HG03469 (cell line): ENCODE data around the gene SCN3A.

Experiments used
- ATAC-seq: cut with Tn5 transposase; IDR thresholded peaks from one replicate; pipeline ENCODE4 v1.9.1; 2021; ENCODE audit warnings: mild to moderate bottlenecking, moderate library complexity, moderate number of reproducible peaks; ENCODE audit not compliant: unreplicated experiment

Gene SCN3A

DNA sequence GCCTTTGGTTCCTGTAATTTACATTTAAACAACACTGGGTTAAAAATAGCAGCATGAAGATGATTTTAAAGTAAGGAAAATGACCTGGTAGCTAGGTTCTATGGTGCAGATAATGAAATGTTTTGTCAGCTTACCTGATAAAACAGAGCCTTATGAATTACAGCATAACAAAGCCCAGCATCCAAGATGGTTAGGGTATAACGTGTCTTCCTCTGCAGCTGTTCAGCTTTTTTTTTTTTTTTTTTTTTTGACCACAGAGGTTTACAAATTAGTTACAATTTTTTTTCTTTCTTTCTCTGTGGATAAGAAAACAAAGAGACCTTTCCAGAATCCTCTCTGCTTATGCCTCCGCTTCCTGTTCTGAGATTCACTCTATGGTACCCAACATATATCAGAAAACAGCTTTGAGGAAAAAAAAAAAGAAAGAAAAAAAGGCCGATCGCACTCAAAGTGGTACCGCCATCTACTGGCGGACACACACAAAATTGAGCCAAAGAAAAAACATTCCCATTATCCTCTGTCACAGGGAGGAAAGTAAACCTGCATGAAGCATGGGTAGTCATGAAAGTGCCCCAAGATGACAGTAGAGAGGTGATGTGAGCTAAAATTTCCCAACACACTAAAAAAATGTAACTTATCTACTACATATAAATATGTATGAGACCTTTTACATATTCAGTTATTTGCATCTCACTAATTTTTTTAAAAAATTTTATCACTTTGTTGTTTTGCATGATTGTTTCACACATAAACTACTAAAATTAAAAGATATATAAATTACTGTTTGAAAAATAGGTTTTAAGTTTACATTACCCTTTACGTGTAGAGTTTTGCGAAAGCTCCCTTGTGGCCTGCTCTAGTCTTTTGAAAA lies at the start of gene SCN3A:
Gene SCN3A (minus strand): TSS at position 362 of the 871 bp plus-strand sequence. CDS start 27,656 bp downstream, outside the sequence.
- peak; percentile 67 for ATAC-seq

GRCh38 chr2:165253178-165253577 lies 49.3 kb upstream of the SCN3A start:
- ATAC-seq: no peak

DNA sequence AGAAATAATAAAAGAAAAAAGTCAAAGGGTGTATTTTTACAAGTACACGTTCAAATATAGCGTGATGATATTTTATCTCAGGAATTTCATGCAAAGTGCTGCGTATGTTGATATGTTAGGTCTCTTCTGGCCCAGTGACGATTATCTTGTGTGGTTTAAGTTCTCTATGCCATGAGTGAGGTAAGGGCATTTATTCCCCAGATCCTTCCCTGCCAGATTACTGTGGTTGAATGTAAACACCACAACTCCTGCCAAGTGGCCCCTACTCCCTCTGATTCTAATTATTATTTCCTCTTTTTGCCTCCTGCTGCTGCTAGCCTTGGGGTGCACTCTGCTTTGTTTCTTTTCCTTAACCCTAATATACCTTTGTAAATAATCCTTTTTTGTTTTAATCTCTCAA lies 47.5 kb upstream of the SCN3A start:
- ATAC-seq: no peak

GRCh38 chr2:165248238-165248637 lies 44.4 kb upstream of the SCN3A start:
- ATAC-seq: no peak

DNA sequence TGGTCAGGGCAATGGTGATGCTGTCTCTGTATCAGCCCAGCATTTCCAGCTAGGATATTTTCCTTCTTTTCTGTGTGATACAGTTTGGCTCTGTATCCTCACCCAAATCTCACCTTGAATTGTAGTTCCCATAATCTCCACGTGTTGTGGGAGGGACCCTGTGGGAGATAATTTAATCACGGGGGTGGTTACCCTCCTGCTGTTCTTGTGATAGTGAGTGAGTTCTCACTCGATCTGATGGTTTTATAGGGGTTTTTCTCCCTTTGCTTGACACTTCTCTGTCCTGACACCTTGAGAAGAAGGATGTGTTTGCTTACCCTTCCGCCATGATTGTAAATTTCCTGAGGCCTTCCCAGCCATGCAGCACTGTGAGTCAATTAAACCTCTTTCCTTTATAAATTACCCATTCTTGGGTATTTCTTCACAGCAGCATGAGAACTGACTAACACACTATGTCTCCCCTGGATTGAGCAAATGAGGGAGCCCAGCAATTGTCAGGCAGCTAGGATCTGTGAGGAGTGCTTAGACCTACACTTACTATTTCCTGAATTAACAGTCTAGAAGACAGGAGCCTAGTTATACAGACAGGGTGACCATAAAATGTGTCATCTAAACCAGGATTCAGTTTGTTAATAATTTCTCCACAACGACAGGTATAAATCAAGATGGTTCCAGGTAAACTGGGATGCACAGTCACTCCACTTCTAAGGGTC lies 41.4 kb upstream of the SCN3A start:
- ATAC-seq: no peak

DNA sequence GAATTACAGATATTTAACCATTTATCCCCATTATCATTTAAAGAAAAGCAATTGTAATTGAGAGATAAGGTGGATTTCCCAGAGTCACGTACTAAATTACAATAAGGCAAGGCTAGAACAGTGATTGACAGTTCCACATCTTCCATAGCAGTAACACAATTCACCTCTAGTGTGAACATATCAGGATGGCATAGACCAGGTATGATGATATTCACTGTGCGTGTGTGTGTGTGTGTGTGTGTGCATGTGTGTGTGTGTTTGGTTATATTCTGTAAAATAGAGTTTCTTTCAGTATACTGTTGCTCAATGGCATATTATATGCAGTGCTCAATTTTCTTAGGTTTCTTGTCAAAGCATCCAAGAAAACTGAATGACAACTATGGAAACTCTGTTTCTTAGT lies 37.1 kb upstream of the SCN3A start:
- ATAC-seq: no peak

DNA sequence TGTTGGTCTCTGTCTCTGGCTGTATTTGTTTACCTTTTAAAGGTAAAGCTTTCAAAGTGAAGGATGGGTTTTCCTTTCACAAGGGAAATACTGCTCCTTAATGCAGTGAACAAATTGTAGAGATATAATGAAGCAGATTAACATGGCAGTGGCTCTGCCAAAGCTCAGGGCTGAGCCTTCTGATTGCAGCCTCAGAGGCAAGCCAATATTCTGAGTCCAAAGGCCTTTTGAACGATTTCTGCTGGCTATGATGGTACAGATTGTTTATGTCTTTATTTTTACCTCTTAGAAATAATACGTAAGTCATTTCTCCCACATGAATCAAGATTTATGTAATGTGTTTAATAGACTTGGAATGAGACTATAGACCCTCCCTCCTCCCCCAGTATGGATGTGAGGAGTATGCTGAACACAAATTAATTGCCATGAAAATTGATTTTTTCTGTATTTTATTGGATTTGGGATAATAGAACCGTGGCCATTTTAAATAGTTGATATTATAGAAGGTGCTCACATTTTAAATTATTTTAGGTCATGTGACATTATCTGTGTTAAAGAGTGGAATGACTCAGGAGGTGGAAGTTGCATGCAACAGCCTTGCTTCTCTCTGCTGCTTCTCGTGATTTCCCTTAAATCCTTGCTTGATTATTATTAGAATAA lies 36.1 kb upstream of the SCN3A start:
- no peak for ATAC-seq

- peak; percentile 51 for ATAC-seq
These were observed 35.4 kb upstream of the SCN3A start, which contains the start of gene SCN2A for GRCh38 chr2:165239230-165239629. TSS of gene SCN2A (plus strand) at chr2:165239414. CDS start at chr2:165295824, 56,410 bp downstream.

DNA sequence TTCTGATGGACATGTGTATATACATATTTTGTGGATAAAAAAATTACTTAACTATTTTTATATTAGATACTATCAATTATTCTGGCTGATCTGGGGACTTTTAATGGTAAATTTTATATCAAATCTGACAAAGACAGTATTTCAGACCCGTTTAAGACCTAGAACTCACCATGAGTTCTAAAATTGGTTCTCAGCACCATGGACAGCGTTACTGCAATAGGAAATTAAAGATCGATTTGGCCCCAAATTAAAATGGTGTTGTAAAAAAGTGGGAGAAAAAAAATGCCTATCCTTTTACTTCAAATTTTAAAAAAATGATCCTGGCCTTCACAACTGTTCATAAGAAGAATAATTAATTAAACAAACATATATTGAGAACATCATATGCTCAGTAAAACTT lies 34.4 kb upstream of the SCN3A start:
- no peak for ATAC-seq

GRCh38 chr2:165237056-165237455 lies 33.2 kb upstream of the SCN3A start:
- ATAC-seq: no peak

DNA sequence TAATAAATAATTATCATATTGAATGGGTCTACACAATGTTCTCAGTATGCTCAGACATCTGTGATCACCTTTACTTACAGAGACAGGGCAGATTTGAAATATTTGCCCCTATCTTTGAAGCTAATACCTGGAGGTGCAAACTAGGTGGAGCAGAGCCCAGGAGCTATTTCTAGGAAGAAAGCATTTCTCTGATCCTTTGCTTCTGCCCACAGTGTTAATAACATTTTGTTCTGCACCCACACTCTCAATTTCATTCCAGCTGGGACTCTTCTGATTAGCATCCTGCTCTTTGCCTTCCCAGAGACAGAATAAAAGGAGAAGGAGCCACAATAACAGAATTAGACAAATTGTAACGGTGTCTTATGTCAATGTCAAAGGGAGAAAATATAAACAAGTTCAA lies 23.7 kb upstream of the SCN3A start:
- no peak for ATAC-seq

DNA sequence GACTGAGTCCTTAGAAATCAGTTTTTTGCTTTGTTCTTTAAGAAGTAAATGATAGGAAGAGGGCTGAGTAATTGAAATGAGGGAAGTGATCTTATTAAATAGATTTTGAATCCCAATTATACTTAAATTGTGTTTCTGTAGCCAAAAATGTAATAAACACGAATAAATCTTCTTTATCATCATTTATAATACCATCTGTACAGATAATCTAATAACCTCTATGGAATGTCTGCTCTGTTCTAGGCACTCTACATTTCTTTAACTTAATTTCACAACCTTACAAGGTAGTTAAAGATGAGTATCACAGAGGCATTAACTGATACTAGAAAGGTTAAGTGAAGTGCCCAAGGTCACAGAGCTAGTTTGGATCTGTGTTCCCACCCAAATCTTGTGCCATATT lies 21.1 kb upstream of the SCN3A start:
- ATAC-seq: no peak

DNA sequence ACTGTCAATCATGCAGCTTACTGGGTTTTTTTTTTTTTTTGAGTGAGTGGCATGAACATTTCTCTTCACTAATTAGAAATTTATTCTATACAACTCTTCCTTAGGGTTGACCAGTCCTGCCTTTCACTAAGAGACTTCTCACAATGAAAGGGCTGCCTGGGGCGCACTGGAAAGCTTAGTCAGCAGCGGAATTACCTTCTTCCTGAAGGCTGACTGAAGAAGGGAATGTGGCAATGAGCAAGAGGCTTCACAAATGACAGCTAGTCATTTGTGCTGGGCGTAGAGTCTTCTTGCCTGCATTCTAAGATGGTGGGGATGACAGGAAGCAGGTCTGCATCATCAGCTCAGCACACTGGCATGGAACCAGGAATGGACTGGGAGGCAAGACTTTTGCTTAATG lies 15.6 kb upstream of the SCN3A start:
- no peak for ATAC-seq

DNA sequence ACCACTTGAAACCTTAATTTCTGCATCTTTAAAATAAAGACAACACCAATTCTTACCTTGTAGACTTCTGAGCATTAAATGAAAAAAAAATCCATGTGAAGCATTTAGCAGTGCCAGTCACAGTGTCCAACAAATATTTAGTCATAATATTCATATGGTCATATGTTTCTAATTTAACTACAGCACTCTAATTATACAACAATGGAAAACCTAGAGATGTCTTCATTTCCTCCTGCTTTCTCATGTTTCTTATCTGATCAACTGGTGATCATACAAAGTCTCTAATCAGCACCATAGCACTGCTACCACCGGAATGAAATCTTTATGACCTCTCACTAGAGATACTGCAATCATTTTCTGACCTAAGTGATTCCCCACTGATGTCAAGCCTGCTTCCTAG lies 10.2 kb upstream of the SCN3A start:
- ATAC-seq: no peak

- ATAC-seq: no peak
These were observed 4.2 kb upstream of the SCN3A start for GRCh38 chr2:165208094-165208493.

DNA sequence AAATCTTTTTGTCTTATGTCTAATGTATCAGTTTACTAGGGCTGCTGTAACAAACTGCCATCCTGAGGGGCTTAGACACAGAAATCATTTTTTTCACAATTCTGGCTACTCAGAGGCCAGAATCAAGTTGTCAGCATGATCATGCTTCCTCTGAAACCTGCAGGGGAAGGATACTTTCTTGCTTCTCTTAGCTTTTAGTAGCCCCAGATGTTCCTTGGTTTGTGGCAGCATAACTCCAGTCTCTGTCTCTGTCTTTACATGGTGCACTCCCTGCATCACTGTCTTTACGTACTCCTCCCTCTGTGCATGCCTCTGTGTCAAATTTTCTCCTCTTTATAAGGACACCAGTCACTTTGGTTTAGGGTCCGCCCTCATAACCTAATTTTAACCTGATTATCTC lies 2.0 kb upstream of the SCN3A start:
- no peak for ATAC-seq

DNA sequence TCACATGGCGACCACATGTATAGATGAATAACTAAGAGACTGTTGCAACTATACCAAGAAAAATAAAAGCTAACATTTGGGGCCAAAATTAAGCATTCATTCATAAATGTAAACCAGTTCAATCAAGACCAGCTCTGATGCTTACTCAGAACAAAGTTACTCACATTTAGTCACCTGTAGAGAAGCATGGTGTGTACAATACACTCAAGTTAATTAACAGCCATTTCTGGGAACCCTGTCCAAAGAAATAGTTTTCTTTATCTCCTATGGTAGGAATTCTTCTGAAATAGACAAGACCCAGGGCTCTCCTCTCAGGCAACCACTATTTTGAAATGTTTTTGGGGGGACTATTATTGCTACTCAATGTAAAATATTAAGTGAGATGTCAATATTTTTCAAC lies 1.6 kb downstream of the SCN3A start:
- no peak for ATAC-seq

- no peak for ATAC-seq
These were observed 5.7 kb downstream of the SCN3A start for GRCh38 chr2:165198181-165198580.

GRCh38 chr2:165197346-165197745 lies 6.5 kb downstream of the SCN3A start:
- ATAC-seq: no peak

- ATAC-seq: no peak
These were observed 7.4 kb downstream of the SCN3A start for GRCh38 chr2:165196411-165196810.

DNA sequence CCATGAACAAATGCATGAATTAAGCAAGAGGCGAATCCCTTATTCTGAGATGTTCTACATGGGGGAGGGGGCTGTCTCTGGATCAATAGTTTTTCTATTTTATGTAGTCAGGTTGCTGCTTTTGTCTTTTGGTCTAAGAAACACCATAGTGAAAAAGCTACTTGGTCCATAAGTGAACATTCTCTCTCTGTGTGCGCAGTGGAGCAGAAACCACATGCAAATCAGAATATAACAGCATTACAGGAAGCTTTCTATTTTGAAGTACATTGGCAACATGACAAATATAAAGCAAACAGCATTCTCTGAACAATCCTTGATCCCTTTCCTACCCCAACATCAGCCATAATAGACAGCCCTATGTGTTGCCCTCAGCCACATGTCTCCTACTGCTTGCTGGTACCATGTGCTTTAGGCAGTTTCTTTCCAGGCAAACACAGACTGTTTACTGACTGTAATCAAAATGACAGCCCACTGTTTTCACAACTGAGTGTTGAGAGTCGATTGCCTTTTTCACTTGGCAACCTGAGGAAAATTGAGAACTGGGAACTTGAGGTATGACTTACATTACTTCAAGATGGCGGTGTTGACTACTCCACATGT lies 10.6 kb downstream of the SCN3A start:
- ATAC-seq: peak; percentile 94
